WERI-Rb-1 (cell line): ENCODE data around the gene ARF6.

Source experiments
- DNase-seq: peaks from one replicate; pipeline ENCODE4 v3.0.0-alpha.2; 2020
- H3K27ac ChIP-seq: fragments of 250-450 bp; sonication (Bioruptor Pico); 2 replicates; pipeline ENCODE4 v1.5.1; 2020; ENCODE audit warnings: mild to moderate bottlenecking, moderate library complexity
- H3K27me3 ChIP-seq: fragments of 250-450 bp; sonication (Bioruptor Pico); 2 replicates; pipeline ENCODE4 v1.5.1; 2021; ENCODE audit warnings: mild to moderate bottlenecking, low read depth, moderate library complexity; ENCODE audit not compliant: insufficient read depth, severe bottlenecking
- H3K36me3 ChIP-seq: fragments of 250-450 bp; sonication (Bioruptor Pico); 2 replicates; pipeline ENCODE4 v1.5.1; 2020; ENCODE audit warnings: mild to moderate bottlenecking, moderate library complexity
- H3K4me3 ChIP-seq: 2 replicates; pipeline ENCODE4 v1.5.1; 2011; ENCODE audit warnings: low read depth, mild to moderate bottlenecking, control low read depth, low read length
- H3K9me3 ChIP-seq: fragments of 250-450 bp; sonication (Bioruptor Pico); 2 replicates; pipeline ENCODE4 v1.5.1; 2021; ENCODE audit warnings: mild to moderate bottlenecking, moderate library complexity; ENCODE audit not compliant: severe bottlenecking
- TF ChIP-seq, protein P1 (sequence below): IDR thresholded peaks from 2 replicates; pipeline ENCODE4 v1.5.1; 2011; ENCODE audit warnings: low read depth, mild to moderate bottlenecking, control low read depth, inconsistent platforms, low read length

Gene ARF6

DNA sequence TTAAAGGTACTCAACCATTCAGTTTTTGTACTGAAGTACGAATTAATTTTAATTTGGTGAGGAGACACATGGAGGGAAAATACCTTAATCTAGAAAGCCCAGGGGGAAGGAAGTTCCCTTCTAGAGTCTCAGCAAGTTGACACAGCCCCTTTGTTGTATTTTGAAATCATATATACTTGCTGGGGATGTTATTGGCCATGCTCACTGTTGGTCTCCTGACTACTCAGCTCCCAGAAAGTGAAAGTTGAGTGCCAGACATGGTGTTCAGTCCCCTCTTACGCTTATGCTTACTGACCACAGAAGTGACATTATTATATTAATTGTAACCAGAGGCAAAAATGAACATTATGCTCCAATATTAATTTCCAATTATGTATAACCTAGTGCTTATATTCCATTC, 28.1 kb downstream of the ARF6 start:
- Histone ChIP-seq H3K27me3 (no peaks in the 10 kb centered on the region), H3K36me3 (no peaks in the 10 kb centered on the region), H3K27ac (no peak overlapping the region), H3K9me3 (no peaks in the 10 kb centered on the region), H3K4me3 (no peak overlapping the region)
- no peak for DNase-seq
- TF ChIP-seq, protein P1, sequence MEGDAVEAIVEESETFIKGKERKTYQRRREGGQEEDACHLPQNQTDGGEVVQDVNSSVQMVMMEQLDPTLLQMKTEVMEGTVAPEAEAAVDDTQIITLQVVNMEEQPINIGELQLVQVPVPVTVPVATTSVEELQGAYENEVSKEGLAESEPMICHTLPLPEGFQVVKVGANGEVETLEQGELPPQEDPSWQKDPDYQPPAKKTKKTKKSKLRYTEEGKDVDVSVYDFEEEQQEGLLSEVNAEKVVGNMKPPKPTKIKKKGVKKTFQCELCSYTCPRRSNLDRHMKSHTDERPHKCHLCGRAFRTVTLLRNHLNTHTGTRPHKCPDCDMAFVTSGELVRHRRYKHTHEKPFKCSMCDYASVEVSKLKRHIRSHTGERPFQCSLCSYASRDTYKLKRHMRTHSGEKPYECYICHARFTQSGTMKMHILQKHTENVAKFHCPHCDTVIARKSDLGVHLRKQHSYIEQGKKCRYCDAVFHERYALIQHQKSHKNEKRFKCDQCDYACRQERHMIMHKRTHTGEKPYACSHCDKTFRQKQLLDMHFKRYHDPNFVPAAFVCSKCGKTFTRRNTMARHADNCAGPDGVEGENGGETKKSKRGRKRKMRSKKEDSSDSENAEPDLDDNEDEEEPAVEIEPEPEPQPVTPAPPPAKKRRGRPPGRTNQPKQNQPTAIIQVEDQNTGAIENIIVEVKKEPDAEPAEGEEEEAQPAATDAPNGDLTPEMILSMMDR, result no peak

DNA sequence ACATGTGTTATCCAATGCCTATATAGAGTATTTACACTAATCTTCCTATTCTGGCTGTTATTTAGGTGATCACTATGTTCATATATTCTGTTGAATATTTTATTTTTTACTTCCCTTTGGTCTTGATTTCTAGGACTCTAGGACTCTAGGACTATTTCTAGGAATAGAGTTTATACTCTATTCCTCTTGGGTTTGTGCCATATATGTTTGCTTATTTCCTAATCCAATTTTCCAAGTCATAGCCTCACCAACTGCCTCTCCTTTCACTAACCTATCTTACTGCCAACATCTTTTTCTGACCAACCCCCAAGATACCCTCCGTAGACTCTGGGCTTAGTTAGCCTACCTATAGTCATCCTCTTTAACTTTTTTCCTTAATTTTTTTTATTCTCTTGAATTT, 28.5 kb downstream of the ARF6 start:
- no peaks in the 10 kb centered on the region for H3K9me3 ChIP-seq
- no peak overlapping the region for H3K27ac ChIP-seq
- H3K27me3 ChIP-seq, result no peaks in the 10 kb centered on the region
- no peak for DNase-seq
- H3K36me3 ChIP-seq, result no peaks in the 10 kb centered on the region
- TF ChIP-seq, protein P1, result no peak
- no peak overlapping the region for H3K4me3 ChIP-seq

DNA sequence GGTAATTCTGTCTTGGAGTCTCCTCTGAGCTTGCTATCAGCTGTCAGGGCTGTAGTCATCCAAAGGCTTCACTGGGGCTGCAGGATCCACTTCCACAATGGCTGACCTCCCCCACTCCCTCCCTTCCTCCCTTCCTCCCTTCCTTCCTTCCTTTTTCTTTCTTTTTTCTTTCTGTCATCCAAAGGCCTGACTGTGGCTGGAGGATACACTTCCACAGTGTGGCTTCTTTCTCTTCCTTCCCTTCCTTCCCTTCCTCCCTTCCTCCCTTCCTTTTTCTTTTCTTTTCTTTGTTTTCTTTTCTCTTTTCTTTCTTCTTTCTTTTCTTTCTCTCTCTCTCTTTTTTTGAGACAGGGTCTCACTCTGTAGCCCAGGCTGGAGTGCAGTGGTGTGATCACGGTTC, 30.6 kb downstream of the ARF6 start:
- TF ChIP-seq, protein P1, result no peak
- no peak overlapping the region for H3K27ac ChIP-seq
- H3K9me3 ChIP-seq, result no peaks in the 10 kb centered on the region
- no peak for DNase-seq
- H3K4me3 ChIP-seq, result no peak overlapping the region
- no peaks in the 10 kb centered on the region for H3K36me3 ChIP-seq
- H3K27me3 ChIP-seq, result no peaks in the 10 kb centered on the region

DNA sequence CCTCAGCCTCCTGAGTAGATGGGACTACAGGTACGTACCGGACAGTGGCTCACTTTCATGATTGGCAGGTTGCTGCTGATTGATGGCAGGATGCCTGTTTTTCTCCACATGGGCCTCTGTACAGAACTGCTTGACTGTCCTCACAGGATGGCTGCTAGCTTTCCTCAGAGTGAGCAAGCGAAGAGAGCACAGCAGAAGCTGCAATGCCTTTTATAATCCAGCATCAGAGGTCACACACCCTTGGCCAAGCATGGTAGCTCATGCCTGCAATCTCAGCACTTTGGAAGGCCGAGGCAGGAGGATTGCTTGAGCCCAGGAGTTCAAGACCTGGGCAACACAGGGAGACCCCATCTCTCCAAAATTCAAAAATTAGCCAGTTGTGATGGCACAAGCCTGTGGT, 31.0 kb downstream of the ARF6 start:
- TF ChIP-seq, protein P1, result no peak
- Histone ChIP-seq H3K36me3 (no peaks in the 10 kb centered on the region), H3K9me3 (no peaks in the 10 kb centered on the region), H3K27me3 (no peaks in the 10 kb centered on the region), H3K27ac (no peak overlapping the region), H3K4me3 (no peak overlapping the region)
- no peak for DNase-seq

DNA sequence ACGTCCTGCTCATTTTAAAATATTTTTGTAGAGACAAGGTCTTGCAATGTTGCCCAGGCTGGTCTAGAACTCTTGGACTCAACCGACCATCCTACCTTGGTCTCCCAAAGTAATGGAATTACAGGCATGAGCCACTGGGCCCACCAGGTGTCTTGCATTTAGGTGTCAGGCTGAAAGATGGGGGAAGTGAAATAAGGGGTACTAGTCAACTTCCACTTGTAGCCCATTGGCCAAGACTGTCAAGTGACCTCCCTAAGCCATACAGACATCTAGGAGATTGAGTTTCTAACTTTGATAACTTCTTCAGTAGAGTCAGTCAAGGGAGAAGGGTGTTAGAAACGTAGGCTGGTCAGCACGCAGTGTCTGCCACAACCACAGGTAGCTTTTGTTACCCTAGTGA, 32.0 kb downstream of the ARF6 start:
- TF ChIP-seq, protein P1, result no peak
- no peak for DNase-seq
- Histone ChIP-seq H3K36me3 (no peaks in the 10 kb centered on the region), H3K4me3 (no peak overlapping the region), H3K27ac (no peak overlapping the region), H3K9me3 (no peaks in the 10 kb centered on the region), H3K27me3 (no peaks in the 10 kb centered on the region)

DNA sequence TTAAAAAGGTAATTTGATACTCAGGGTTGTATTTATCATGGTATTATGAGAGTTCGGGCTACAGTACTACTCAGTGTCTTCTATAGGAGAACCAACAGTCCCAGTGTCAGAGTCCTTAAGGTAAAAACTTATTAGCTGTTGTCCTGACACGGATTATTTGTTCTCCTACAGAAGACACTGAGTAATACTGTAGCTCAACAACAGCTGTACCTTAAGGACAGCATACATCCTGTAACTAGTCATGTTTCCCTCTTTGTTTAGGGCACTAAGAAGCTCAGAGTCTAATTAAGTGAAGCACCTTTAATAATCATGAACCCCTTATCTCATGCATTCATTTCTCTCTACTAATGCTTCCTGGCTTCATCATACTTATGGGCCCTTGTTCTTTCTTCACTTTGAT, 33.9 kb downstream of the ARF6 start:
- no peaks in the 10 kb centered on the region for H3K27me3 ChIP-seq
- no peaks in the 10 kb centered on the region for H3K9me3 ChIP-seq
- H3K36me3 ChIP-seq, result no peaks in the 10 kb centered on the region
- H3K4me3 ChIP-seq, result no peak overlapping the region
- DNase-seq, result no peak
- TF ChIP-seq, protein P1, result no peak
- H3K27ac ChIP-seq, result no peak overlapping the region
